Left renal cortex interstitium (tissue), 4 donors: ENCODE measurements around the gene CTTNBP2NL. TPM values are rescaled to one million over a fixed set of nuclear protein-coding genes. Genes with fewer than 3 reads are reported as not detected.

ENCODE experiments used
- DNase-seq, 4 donors: peaks; one replicate each; pipeline ENCODE4 v3.0.0-alpha.2; 2013; ENCODE audit warnings: low read depth in 4 of 4, low spot score in 2 of 4, missing footprints in 1 of 4
- polyA plus RNA-seq, 4 donors: library from polyadenylated mRNA; unstranded; fragments of 120-200 nt; gene quantifications; one replicate each; pipeline ENCODE4 v1.2.1, GENCODE V29; 2013; ENCODE audit not compliant: insufficient read length in 4 of 4

Gene CTTNBP2NL
- polyA plus RNA-seq, 4 donors: 36.9 to 41.2 (median 40.5) TPM

GRCh38 chr1:112504661-112505399, 108.8 kb downstream of the CTTNBP2NL start:
- no peak for DNase-seq

DNA sequence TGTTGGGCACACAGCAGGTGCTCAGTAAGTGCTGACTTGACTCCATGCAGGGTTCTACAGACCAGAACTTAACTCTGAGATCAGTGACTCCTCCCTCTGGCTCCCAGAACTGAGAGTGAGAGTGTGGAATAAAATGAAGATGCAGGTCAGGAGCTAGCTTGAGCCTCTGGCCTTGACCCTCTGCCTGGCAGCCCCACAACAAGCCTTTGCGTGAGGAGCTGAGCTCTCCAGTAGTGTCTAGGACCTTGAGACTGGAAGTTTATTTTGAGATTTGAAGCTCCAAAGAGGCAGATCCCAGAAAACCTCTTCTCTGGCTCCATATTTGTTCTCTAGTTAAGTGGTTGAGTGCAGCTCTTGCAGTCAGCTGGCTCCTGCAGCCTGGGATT, 109.4 kb downstream of the CTTNBP2NL start:
- DNase-seq: no peak

- DNase-seq: no peak
These were observed 109.9 kb downstream of the CTTNBP2NL start for GRCh38 chr1:112505878-112506277.

DNA sequence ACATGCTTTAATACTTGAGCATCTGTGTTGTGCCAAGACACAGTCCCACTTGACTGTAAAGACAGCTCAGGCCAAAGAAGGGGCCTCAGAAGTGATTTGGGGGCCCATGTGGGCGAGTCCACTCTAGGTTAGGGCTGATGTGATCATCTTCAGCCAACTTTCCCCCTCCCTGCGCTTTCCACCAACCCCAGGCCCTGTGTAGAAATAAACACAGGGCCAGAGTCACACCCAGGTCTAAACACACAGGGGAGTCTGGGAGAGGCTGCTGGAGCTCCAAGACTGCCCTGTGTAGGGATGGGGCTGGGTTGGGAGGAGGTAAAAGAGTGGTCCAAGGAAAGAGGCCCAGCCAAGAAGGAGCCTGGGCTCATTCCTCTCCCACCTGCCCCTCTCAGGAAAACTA, 110.3 kb downstream of the CTTNBP2NL start:
- no peak for DNase-seq

GRCh38 chr1:112506731-112507130, 110.7 kb downstream of the CTTNBP2NL start:
- no peak for DNase-seq

DNA sequence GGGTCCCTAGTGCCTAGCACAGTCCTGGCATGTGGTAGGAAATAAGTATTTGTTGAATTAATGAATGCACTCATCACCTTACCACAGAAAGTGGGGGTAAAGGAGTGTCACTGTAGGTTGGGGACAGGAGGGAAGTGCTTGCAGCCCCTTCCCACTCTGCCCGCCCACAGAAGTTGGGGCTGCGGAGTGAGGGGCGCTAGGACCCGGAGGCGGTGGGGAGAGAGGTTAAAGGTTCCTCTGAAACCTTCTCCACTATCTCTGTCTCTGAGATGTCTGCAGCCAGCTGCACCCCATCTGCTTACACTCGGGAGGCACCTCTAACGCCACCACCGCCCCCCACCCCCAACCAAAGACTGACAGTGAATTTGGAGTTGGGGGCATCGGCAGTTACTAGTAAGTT, 111.3 kb downstream of the CTTNBP2NL start:
- DNase-seq: no peak

- no peak for DNase-seq
These were observed 111.9 kb downstream of the CTTNBP2NL start for GRCh38 chr1:112507921-112508277.

DNA sequence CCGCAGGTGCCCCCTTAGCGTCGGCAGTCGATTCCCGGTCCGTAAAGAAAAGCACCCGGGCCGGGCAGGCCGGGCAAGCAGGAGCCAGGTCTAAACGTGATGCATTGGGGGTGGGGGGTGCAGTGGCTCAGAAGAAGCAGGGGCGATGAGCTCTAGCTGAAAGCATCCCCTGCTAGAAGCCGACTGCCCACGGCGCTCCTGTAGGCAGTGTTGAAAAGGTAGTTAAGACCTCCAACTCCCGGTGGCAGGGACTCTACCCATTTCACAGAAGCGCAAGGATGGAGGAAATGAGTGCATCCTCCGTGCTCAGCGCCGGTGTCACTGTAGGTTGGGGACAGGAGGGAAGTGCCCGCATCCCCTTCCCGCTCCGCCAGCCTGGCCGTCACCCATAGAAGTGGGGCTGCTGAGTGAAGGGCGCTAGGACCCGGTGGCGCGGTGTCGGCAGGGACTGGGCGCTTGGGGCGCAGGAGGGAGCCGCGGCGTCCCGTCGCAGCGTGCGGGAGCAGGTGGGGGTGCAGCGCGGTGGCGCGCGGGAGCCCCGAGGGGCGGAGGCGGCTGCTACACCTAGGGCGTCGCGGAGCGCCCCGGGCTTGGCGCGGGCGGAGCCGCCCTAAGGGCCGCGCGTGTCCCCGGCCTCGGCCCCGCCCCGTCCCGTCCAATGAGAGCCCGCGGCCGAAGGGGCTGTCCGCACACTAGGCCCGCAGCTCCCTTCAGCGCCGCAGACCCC, 112.4 kb downstream of the CTTNBP2NL start, which contains the start of gene WNT2B:
Gene WNT2B, plus strand, starts transcription at position 688 of the 727 bp plus-strand sequence. CDS start 298 bp downstream, outside the sequence.
- DNase-seq: no peak

DNA sequence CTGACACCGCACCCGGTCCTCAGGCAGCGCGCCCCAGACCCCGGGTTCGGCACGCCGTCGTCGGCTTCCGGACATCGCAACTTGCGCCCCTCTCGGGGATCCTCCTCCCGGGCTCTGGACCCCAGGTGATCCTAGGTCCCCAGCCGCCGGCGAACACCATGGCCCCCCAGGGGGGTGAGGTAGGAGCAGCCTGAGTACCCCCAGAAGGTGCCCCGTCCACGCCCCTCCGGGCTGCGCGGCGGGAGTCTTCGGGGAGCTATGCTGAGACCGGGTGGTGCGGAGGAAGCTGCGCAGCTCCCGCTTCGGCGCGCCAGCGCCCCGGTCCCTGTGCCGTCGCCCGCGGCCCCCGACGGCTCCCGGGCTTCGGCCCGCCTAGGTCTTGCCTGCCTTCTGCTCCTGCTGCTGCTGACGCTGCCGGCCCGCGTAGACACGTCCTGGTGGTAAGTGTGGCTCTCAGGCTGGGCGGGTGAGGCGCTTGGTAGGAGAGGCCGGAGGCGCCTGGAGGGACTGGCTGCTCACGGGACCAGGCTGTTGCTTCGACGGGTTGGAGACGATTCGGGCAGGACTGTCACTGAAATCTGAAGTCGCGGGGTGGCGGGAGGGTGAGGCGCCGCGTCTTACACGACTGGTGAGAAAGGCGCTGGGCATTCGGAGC, 113.1 kb downstream of the CTTNBP2NL start:
- no peak for DNase-seq

DNA sequence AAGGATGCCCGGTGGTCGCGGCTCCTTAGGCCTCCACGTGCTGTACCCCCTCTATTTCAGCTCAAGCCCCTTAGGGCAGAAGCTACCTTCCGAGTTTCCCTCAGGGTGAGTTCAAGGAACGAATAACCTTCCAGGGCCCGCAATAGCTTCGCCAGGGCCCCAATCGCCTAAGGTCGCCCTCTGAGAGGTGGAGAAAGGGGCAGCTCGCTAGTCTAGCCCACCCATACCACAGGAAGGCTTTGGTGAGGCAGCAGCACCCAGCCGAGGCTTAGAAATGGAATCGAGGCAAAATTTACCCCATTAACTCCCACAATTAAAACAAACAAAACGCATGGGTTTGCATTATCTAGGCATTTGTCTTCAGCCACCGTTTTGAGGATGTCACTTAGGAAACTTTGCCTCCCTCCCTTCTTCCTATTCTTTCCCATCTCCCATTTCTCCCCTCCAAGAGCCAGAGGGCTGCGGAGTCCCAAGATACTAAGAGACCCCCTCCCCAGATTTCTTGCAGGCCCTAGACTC, 113.7 kb downstream of the CTTNBP2NL start:
- DNase-seq: no peak

- no peak for DNase-seq
These were observed 114.3 kb downstream of the CTTNBP2NL start for GRCh38 chr1:112510340-112510739.

Other genes with a start within 250 kb of the CTTNBP2NL start
- gene WNT2B, start 112.8 kb downstream of the CTTNBP2NL start, polyA plus RNA-seq: 1 to 10 TPM; 1.9 to 4.8 (median 3.4) TPM
- 10 to 100 TPM; 26.0 to 33.4 (median 28.4) TPM for gene ST7L, start 222.9 kb downstream of the CTTNBP2NL start, polyA plus RNA-seq
- gene CAPZA1, start 223.6 kb downstream of the CTTNBP2NL start, polyA plus RNA-seq: 100 to 1,000 TPM; 125 to 145 (median 132) TPM